HCT116 (cell line): Measurements from ENCODE around the gene ATP5PO. TPM values are rescaled to one million over a fixed set of nuclear protein-coding genes. Genes with fewer than 3 reads are reported as not detected.

Experiments used
- ATAC-seq: fragments of 200-7000 bp; cut with Tn5 transposase; 2 replicates; pipeline ENCODE4 v1.9.1; 2020; ENCODE audit warnings: mild to moderate bottlenecking, moderate library complexity
- BruUV-seq: library from RNA; stranded (reverse); fragments of 400-500 nt; replicated peaks from 2 replicates; lab custom pipeline; 2021; lab: Mats Ljungman, UMichigan
- CTCF ChIA-PET: fragments of 300-600 bp; sonication (Branson Sonifier 250); formaldehyde crosslinking; loops from one replicate; lab custom pipeline; 2021; ENCODE audit warnings: antibody characterized with exemption; lab: Charles Lee
- POLR2A ChIA-PET: fragments of 300-600, 350-600 bp; sonication (Branson Sonifier 250); formaldehyde crosslinking; loops from one replicate; lab custom pipeline; 2021; ENCODE audit warnings: antibody characterized with exemption; lab: Charles Lee
- RAD21 ChIA-PET, 2 experiments: fragments of 300-600 bp; sonication (Branson Sonifier 250); formaldehyde crosslinking; loops; one replicate each; lab custom pipeline; 2023; ENCODE audit warnings: low total read pairs in 2 of 2; ENCODE audit not compliant: uncharacterized antibody in 2 of 2, unreplicated experiment in 2 of 2, low non-redundant PET in 1 of 2; lab: Charles Lee
- DNase-seq: peaks from one replicate; pipeline ENCODE4 v3.0.0-alpha.2; 2010; ENCODE audit warnings: low read depth, low spot score
- H2AFZ ChIP-seq: fragments of 200-600 bp; shearing (Covaris generic), sonication (generic); 2 replicates; pipeline ENCODE4 v1.6.1; 2017; ENCODE audit warnings: low read depth, mixed run types, mixed read lengths, antibody characterized with exemption, low read length; ENCODE audit not compliant: poor library complexity, severe bottlenecking
- H3K27ac ChIP-seq: 2 replicates; pipeline ENCODE4 v1.5.1; 2012; ENCODE audit warnings: low read depth, low read length
- H3K27me3 ChIP-seq: fragments of 200-600 bp; sonication (generic); 2 replicates; pipeline ENCODE4 v1.6.1; 2016; ENCODE audit warnings: mixed run types, low read length, mixed read lengths; ENCODE audit not compliant: insufficient read depth
- H3K36me3 ChIP-seq, 2 experiments: fragments of 200-500 bp in 1 of 2; fragments of 200-600 bp in 1 of 2; sonication (Bioruptor generic) in 1 of 2; sonication (generic) in 1 of 2; 2 replicates each; pipeline versions ENCODE4 v1.5.1 to v1.6.1; 2014 to 2016; ENCODE audit warnings: low read length in 2 of 2, inconsistent platforms in 1 of 2, mixed read lengths in 1 of 2, mixed run types in 1 of 2; ENCODE audit not compliant: insufficient read depth in 2 of 2, control insufficient read depth in 1 of 2
- H3K4me1 ChIP-seq, 2 experiments: fragments of 200-600 bp in 1 of 2; sonication (generic) in 1 of 2; 2 replicates each; pipeline versions ENCODE4 v1.5.1 to v1.6.1; 2012 to 2017; ENCODE audit warnings: low read length in 2 of 2, inconsistent platforms in 1 of 2, mild to moderate bottlenecking in 1 of 2, mixed read lengths in 1 of 2, mixed run types in 1 of 2, moderate library complexity in 1 of 2; ENCODE audit not compliant: insufficient read depth in 2 of 2, control insufficient read depth in 1 of 2
- H3K4me2 ChIP-seq: fragments of 200-600 bp; sonication (generic); 2 replicates; pipeline ENCODE4 v1.6.1; 2017; ENCODE audit warnings: mixed run types, low read length, mixed read lengths
- H3K4me3 ChIP-seq, 2 experiments: fragments of 200-600 bp in 1 of 2; sonication (generic) in 1 of 2; replicated peaks in 1 of 2; 2 replicates each; pipeline ENCODE4 v1.5.1; 2011 to 2016; ENCODE audit warnings: low read length in 2 of 2, control low read depth in 1 of 2, low read depth in 1 of 2, mild to moderate bottlenecking in 1 of 2, mixed read lengths in 1 of 2, mixed run types in 1 of 2
- H3K79me2 ChIP-seq: fragments of 200-600 bp; sonication (generic); 2 replicates; pipeline ENCODE4 v1.6.1; 2017; ENCODE audit warnings: mild to moderate bottlenecking, mixed run types, low read length, moderate library complexity, mixed read lengths; ENCODE audit not compliant: insufficient read depth
- H3K9ac ChIP-seq: fragments of 200-600 bp; sonication (generic); 2 replicates; pipeline ENCODE4 v1.6.1; 2016; ENCODE audit warnings: low read length, mixed read lengths
- H3K9me2 ChIP-seq: fragments of 200-600 bp; sonication (generic), shearing (Covaris generic); 2 replicates; pipeline ENCODE4 v1.6.1; 2017; ENCODE audit warnings: mixed run types, mild to moderate bottlenecking, moderate library complexity; ENCODE audit not compliant: insufficient read depth
- H3K9me3 ChIP-seq, 2 experiments: fragments of 200-500 bp in 1 of 2; fragments of 200-600 bp in 1 of 2; sonication (Bioruptor generic) in 1 of 2; sonication (generic) in 1 of 2; 2 replicates each; pipeline ENCODE4 v1.6.1; 2014 to 2017; ENCODE audit warnings: low read length in 2 of 2, mixed read lengths in 2 of 2, inconsistent platforms in 1 of 2, low read depth in 1 of 2, mild to moderate bottlenecking in 1 of 2, mixed run types in 1 of 2, moderate library complexity in 1 of 2; ENCODE audit not compliant: control insufficient read depth in 1 of 2, insufficient read depth in 1 of 2
- H4K20me1 ChIP-seq: fragments of 200-600 bp; sonication (generic), shearing (Covaris generic); 2 replicates; pipeline ENCODE4 v1.6.1; 2017; ENCODE audit warnings: mixed run types, mild to moderate bottlenecking, moderate library complexity; ENCODE audit not compliant: insufficient read depth
- ATF3 ChIP-seq: IDR thresholded peaks from 2 replicates; pipeline ENCODE4 v1.6.1; 2012
- CTCF ChIP-seq, 3 experiments: fragments of 200-600 bp in 1 of 3; sonication (generic) in 1 of 3; IDR thresholded peaks in 2 of 3; conservative IDR thresholded peaks in 1 of 3; 2 replicates each; pipeline ENCODE4 v1.5.1; 2012 to 2017; ENCODE audit warnings: low read depth in 2 of 3, low read length in 2 of 3, antibody characterized with exemption in 1 of 3, borderline replicate concordance in 1 of 3, control low read depth in 1 of 3, mild to moderate bottlenecking in 1 of 3, mixed read lengths in 1 of 3, mixed run types in 1 of 3, moderate library complexity in 1 of 3; ENCODE audit not compliant: insufficient read depth in 1 of 3
- ELF1 ChIP-seq: IDR thresholded peaks from 2 replicates; pipeline ENCODE4 v1.6.1; 2012; ENCODE audit warnings: low read depth, borderline replicate concordance
- EZH2 ChIP-seq: fragments of 200-600 bp; sonication (generic); IDR thresholded peaks from 2 replicates; pipeline ENCODE4 v1.6.1; 2017; ENCODE audit warnings: antibody characterized with exemption, mixed run types
- MAX ChIP-seq: IDR thresholded peaks from 2 replicates; pipeline ENCODE4 v1.6.1; 2012
- POLR2A ChIP-seq: IDR thresholded peaks from 2 replicates; pipeline ENCODE4 v1.7.0; 2011; ENCODE audit warnings: borderline replicate concordance; ENCODE audit not compliant: insufficient read depth, insufficient read length; ENCODE audit errors: extremely low read depth
- POLR2AphosphoS5 ChIP-seq: IDR thresholded peaks from 2 replicates; pipeline ENCODE4 v1.6.1; 2011; ENCODE audit warnings: mild to moderate bottlenecking, low read depth, low read length, moderate library complexity
- RAD21 ChIP-seq: IDR thresholded peaks from 2 replicates; pipeline ENCODE4 v1.6.1; 2012; ENCODE audit warnings: low read depth, mild to moderate bottlenecking
- SIN3A ChIP-seq: IDR thresholded peaks from 2 replicates; pipeline ENCODE4 v1.6.1; 2012; ENCODE audit warnings: low read depth
- SP1 ChIP-seq: IDR thresholded peaks from 2 replicates; pipeline ENCODE4 v1.6.1; 2012; ENCODE audit warnings: low read depth
- intact Hi-C: fragments of 100-400 bp; cut with micrococcal nuclease; formaldehyde crosslinking; loops from 2 replicates; pipeline ENCODE4 v1.10.0; 2022
- total RNA-seq: library from RNA; stranded (reverse); gene quantifications from one replicate; pipeline ENCODE4 v1.2.1, GENCODE V29; 2021; ENCODE audit not compliant: unreplicated experiment

Gene ATP5PO
- total RNA-seq, 1 experiment from 2014 or later: 238 TPM

GRCh38 chr21:33856893-33857527, 58.6 kb downstream of the ATP5PO start:
- no peak overlapping the region for H3K9ac ChIP-seq
- no peaks in the 10 kb centered on the region for H3K9me2 ChIP-seq
- no TSS peak for BruUV-seq
- no peak for DNase-seq
- H3K27ac ChIP-seq: no peak overlapping the region
- CTCF ChIA-PET: no interaction called here
- intact Hi-C loops: no loop called here
- H3K27me3 ChIP-seq: no peaks in the 10 kb centered on the region
- TF ChIP-seq SP1 (no peak), RAD21 (no peak), POLR2A (no peak), ATF3 (no peak), SIN3A (no peak), ELF1 (no peak)
- TF ChIP-seq, all 23 proteins: peak for 0
- H3K36me3 ChIP-seq: no peaks in the 10 kb centered on the region
- ATAC-seq: no peak
- H3K4me1 ChIP-seq: peaks cover 7 to 9% of the 10 kb centered on the region in 2 experiments
- no peaks in the 10 kb centered on the region for H3K9me3 ChIP-seq
- H4K20me1 ChIP-seq: no peaks in the 10 kb centered on the region
- no peaks in the 10 kb centered on the region for H3K79me2 ChIP-seq
- POLR2A ChIA-PET: no interaction called here
- no peak overlapping the region for H3K4me3 ChIP-seq
- H2AFZ ChIP-seq: no peak overlapping the region
- no peak overlapping the region for H3K4me2 ChIP-seq
- RAD21 ChIA-PET: no interaction called here

GRCh38 chr21:33855190-33855589, 60.4 kb downstream of the ATP5PO start:
- POLR2A ChIA-PET: no interaction called here

More at GRCh38 chr21:33855190-33855589, 60.4 kb downstream of the ATP5PO start:
- RAD21 ChIA-PET: interaction anchor here in 1 of 2 experiments (0.6 kb wide), 1 partner anchor 381 kb away, joined by 3 read pairs; no protein-coding TSS in a partner anchor
- no peak overlapping the region for H3K4me2 ChIP-seq
- H3K9me3 ChIP-seq: no peaks in the 10 kb centered on the region
- H3K36me3 ChIP-seq: no peaks in the 10 kb centered on the region
- no peaks in the 10 kb centered on the region for H3K9me2 ChIP-seq
- no peaks in the 10 kb centered on the region for H3K79me2 ChIP-seq
- no TSS peak for BruUV-seq
- H3K27ac ChIP-seq: no peak overlapping the region
- peaks cover 7 to 9% of the 10 kb centered on the region in 2 experiments for H3K4me1 ChIP-seq
- H3K9ac ChIP-seq: no peak overlapping the region
- intact Hi-C loops: no loop called here
- ATAC-seq (peak; percentile 60), DNase-seq (no peak)
- CTCF ChIA-PET: no interaction called here
- H3K4me3 ChIP-seq: no peak overlapping the region
- no peaks in the 10 kb centered on the region for H4K20me1 ChIP-seq
- no peak for TF ChIP-seq MAX
- TF ChIP-seq POLR2AphosphoS5: no peak
- TF ChIP-seq SIN3A: no peak
- TF ChIP-seq EZH2: no peak
- peak in 2 of 3 experiments; percentile 44 to 57; a peak in 4 of 6 replicates for TF ChIP-seq CTCF (IDR thresholded peaks at IDR 0.05 in 2 of 3, conservative IDR thresholded peaks at IDR 0.05 in 1 of 3; ENCODE audit: borderline replicate concordance in 1 of 3, insufficient read depth in 1 of 3, low read depth in 2 of 3, low read length in 2 of 3)
- no peaks in the 10 kb centered on the region for H3K27me3 ChIP-seq
- H2AFZ ChIP-seq: no peak overlapping the region
